DMS 273 (cell line): ENCODE measurements around the gene KRTAP17-1.
A peak's percentile ranks its signal among the peaks of the same experiment; 100 is the strongest.

ENCODE experiments used
- DNase-seq: peaks from one replicate; lab custom pipeline; 2025; ENCODE audit not compliant: unreplicated experiment; lab: John Stamatoyannopoulos, UW

Gene KRTAP17-1

GRCh38 chr17:41333098-41333497 is 17.6 kb upstream of the KRTAP17-1 start:
- no peak for DNase-seq

GRCh38 chr17:41332239-41332638 is 16.7 kb upstream of the KRTAP17-1 start:
- DNase-seq = no peak

- DNase-seq = no peak
Measured at GRCh38 chr17:41331606-41332005, 16.1 kb upstream of the KRTAP17-1 start.

GRCh38 chr17:41329279-41329948 is 13.9 kb upstream of the KRTAP17-1 start:
- peak; percentile 54 for DNase-seq

GRCh38 chr17:41328207-41328606 is 12.7 kb upstream of the KRTAP17-1 start:
- DNase-seq = no peak

- no peak for DNase-seq
Measured at GRCh38 chr17:41327411-41328120, 12.1 kb upstream of the KRTAP17-1 start.

- no peak for DNase-seq
Measured at GRCh38 chr17:41326173-41327145, 10.9 kb upstream of the KRTAP17-1 start.

- DNase-seq = no peak
Measured at GRCh38 chr17:41325611-41326010, 10.1 kb upstream of the KRTAP17-1 start.

- DNase-seq = no peak
Measured at GRCh38 chr17:41325126-41325525, 9.6 kb upstream of the KRTAP17-1 start.

GRCh38 chr17:41324180-41325075 is 8.9 kb upstream of the KRTAP17-1 start:
- peak; percentile 9 for DNase-seq

- DNase-seq = no peak
Measured at GRCh38 chr17:41322903-41323895, 7.7 kb upstream of the KRTAP17-1 start.

GRCh38 chr17:41322094-41322902 is 6.8 kb upstream of the KRTAP17-1 start:
- DNase-seq = peak; percentile 53

GRCh38 chr17:41318231-41318630 is 2.7 kb upstream of the KRTAP17-1 start:
- DNase-seq = no peak

GRCh38 chr17:41315814-41316445 is 420 bp upstream of the KRTAP17-1 start:
- DNase-seq = peak; percentile 19

GRCh38 chr17:41311111-41311510 is 4.4 kb downstream of the KRTAP17-1 start:
- DNase-seq = no peak

- DNase-seq = no peak
Measured at GRCh38 chr17:41308918-41309359, 6.6 kb downstream of the KRTAP17-1 start, which contains the start of gene KRTAP16-1. KRTAP16-1 (minus strand) TSS chr17:41309309; CDS start chr17:41309253, 56 bp downstream.

GRCh38 chr17:41308251-41308917 is 7.1 kb downstream of the KRTAP17-1 start:
- peak; percentile 96 for DNase-seq
